ENCODE measurements around the gene CDC7.

DNA sequence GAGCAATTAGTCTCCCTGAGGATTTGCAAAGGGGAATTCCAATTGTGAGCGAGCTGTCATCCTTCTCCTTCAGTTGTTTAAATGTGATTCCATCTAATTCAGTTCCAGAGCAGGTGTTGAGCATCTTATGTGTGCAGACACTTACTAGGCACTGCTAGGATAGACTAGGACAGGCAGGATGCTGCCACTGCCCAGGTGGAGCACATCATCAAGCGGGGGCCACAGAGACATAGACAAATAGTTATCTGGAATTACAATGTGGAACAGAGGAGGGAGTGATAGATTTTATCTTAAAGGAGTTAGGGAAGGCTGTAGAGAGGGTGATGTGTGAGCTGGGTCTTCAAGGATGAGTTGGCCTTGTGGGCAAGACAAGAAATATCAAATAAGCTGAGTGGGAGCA lies 55.9 kb downstream of the CDC7 start:
- TF ChIP-seq CTCF (IDR thresholded peaks at IDR 0.05; ENCODE audit: insufficient read depth, low read length, poor library complexity, severe bottlenecking) (no peak), EZH2phosphoT487 (conservative IDR thresholded peaks at IDR 0.05; ENCODE audit: low read length) (no peak)

Measured in SU-DHL-6 (cell line).